Common myeloid progenitor, CD34-positive (primary cell): ENCODE measurements around the gene WDR72. TPM values are rescaled to one million over a fixed set of nuclear protein-coding genes. Genes with fewer than 3 reads are reported as not detected.
A peak's percentile ranks its signal among the peaks of the same experiment; 100 is the strongest.

Source experiments
- CTCF ChIA-PET: fragments of 350-600 bp; sonication (Branson Sonifier 250); formaldehyde crosslinking; loops from one replicate; lab custom pipeline; 2021; ENCODE audit warnings: antibody characterized with exemption; lab: Charles Lee
- POLR2A ChIA-PET: fragments of 350-600 bp; sonication (Branson Sonifier 250); formaldehyde crosslinking; loops from one replicate; lab custom pipeline; 2021; ENCODE audit warnings: antibody characterized with exemption; lab: Charles Lee
- DNase-seq, 3 donors: peaks; one replicate each; pipeline versions ENCODE4 v3.0.0 to v3.0.0-alpha.2; 2013
- H3K27ac ChIP-seq, 2 experiments: 1 replicate in 1 of 2; 2 replicates in 1 of 2; pipeline ENCODE4 v1.7.0; 2013; ENCODE audit warnings: inconsistent platforms in 2 of 2, low read length in 2 of 2, mild to moderate bottlenecking in 2 of 2, low read depth in 1 of 2, moderate library complexity in 1 of 2; ENCODE audit not compliant: severe bottlenecking in 2 of 2, insufficient read depth in 1 of 2, poor library complexity in 1 of 2
- H3K27me3 ChIP-seq, 5 experiments: replicated peaks in 2 of 5; 1 replicate in 3 of 5; 2 replicates in 2 of 5; pipeline versions ENCODE4 v1.6.1 to v1.7.0; 2013; ENCODE audit warnings: low read length in 4 of 5, mild to moderate bottlenecking in 2 of 5, moderate library complexity in 2 of 5, inconsistent platforms in 1 of 5; ENCODE audit not compliant: insufficient read depth in 5 of 5, control insufficient read depth in 4 of 5
- H3K36me3 ChIP-seq, 4 experiments: 1 replicate in 2 of 4; 2 replicates in 2 of 4; pipeline versions ENCODE4 v1.6.1 to v1.7.0; 2013; ENCODE audit warnings: low read length in 3 of 4, control low read depth in 1 of 4, mild to moderate bottlenecking in 1 of 4; ENCODE audit not compliant: control insufficient read depth in 4 of 4, insufficient read depth in 4 of 4
- H3K4me1 ChIP-seq, 4 experiments: 1 replicate in 3 of 4; 2 replicates in 1 of 4; pipeline versions ENCODE4 v1.6.1 to v1.7.1; 2013; ENCODE audit warnings: low read length in 3 of 4, mild to moderate bottlenecking in 3 of 4, control low read depth in 1 of 4, inconsistent platforms in 1 of 4, moderate library complexity in 1 of 4; ENCODE audit not compliant: control insufficient read depth in 4 of 4, insufficient read depth in 4 of 4; ENCODE audit errors: control extremely low read depth in 1 of 4
- H3K4me3 ChIP-seq, 7 experiments: 1 replicate in 4 of 7; 2 replicates in 3 of 7; pipeline versions ENCODE4 v1.5.1 to v1.7.0; 2013; ENCODE audit warnings: mild to moderate bottlenecking in 7 of 7, low read length in 6 of 7, moderate library complexity in 6 of 7, inconsistent platforms in 2 of 7, low read depth in 2 of 7, control low read depth in 1 of 7; ENCODE audit not compliant: insufficient read depth in 4 of 7, control insufficient read depth in 1 of 7; ENCODE audit errors: extremely low read depth in 1 of 7
- H3K9me3 ChIP-seq, 5 experiments: 1 replicate in 4 of 5; 2 replicates in 1 of 5; pipeline versions ENCODE4 v1.6.1 to v1.7.1; 2013; ENCODE audit warnings: low read length in 4 of 5, mild to moderate bottlenecking in 2 of 5, inconsistent platforms in 1 of 5, low read depth in 1 of 5, moderate library complexity in 1 of 5; ENCODE audit not compliant: control insufficient read depth in 4 of 5, insufficient read depth in 2 of 5; ENCODE audit errors: control extremely low read depth in 1 of 5
- WGBS: methylation state at CpG from one replicate; pipeline ENCODE4 v1.1.5; 2013; ENCODE audit not compliant: insufficient coverage; 5-methylcytosine and 5-hydroxymethylcytosine counted together
- polyA plus RNA-seq: library from polyadenylated mRNA; unstranded; fragments of 120-200 nt; gene quantifications from one replicate; pipeline ENCODE4 v1.2.1, GENCODE V29; 2013

The WDR72 gene
- 0.05 TPM for polyA plus RNA-seq

- under 1% methylated on average over 15 of the region's 45 CpGs for WGBS
- peaks cover 0 to 9% (median 8%) of the 10 kb centered on the region in 4 experiments for H3K4me1 ChIP-seq
- no peaks in the 10 kb centered on the region for H3K36me3 ChIP-seq
- POLR2A ChIA-PET, result interaction anchor here (1.1 kb wide), 1 partner anchor 23 kb away, joined by 3 read pairs; no protein-coding TSS in a partner anchor
- CTCF ChIA-PET, result interaction anchor here (1.0 kb wide), 1 partner anchor 9 kb away, joined by 3 read pairs; no protein-coding TSS in a partner anchor
- DNase-seq, result peak in 2 of 3 donors; percentile 32 to 61
- H3K27ac ChIP-seq, result no peak within 1 kb of the TSS
- peak within 1 kb of the TSS in 6 of 7 experiments; percentile 42 to 76 (median 55) for H3K4me3 ChIP-seq
- no peaks in the 10 kb centered on the region for H3K9me3 ChIP-seq
- peaks cover 0 to 21% (median 10%) of the 10 kb centered on the region in 5 experiments for H3K27me3 ChIP-seq
Observed at GRCh38 chr15:53759411-53759931, at the start of gene WDR72. TSS of gene WDR72 (minus strand) at chr15:53759663. CDS start at chr15:53733149, 26,514 bp downstream.

GRCh38 chr15:53808058-53808706 lies 48.7 kb upstream of the WDR72 start:
- 71% methylated on average over 4 of the region's 5 CpGs for WGBS
- H3K4me1 ChIP-seq, result no peaks in the 10 kb centered on the region
- CTCF ChIA-PET, result interaction anchor here (0.6 to 1.5 kb wide), 2 partner anchors 1359 to 1473 kb away, joined by 3 to 4 read pairs; no protein-coding TSS in a partner anchor

GRCh38 chr15:53807501-53807900 lies 48.0 kb upstream of the WDR72 start:
- 100% methylated on average over 1 of the region's 1 CpG for WGBS
- H3K9me3 ChIP-seq, result no peaks in the 10 kb centered on the region
- CTCF ChIA-PET, result interaction anchor here (1.5 kb wide), 1 partner anchor 1360 kb away, joined by 4 read pairs; no protein-coding TSS in a partner anchor
- no peaks in the 10 kb centered on the region for H3K4me1 ChIP-seq
- POLR2A ChIA-PET, result no interaction called here
- no peak overlapping the region for H3K27ac ChIP-seq
- peaks cover 0 to 2% (median 0%) of the 10 kb centered on the region in 5 experiments for H3K27me3 ChIP-seq
- no peak for DNase-seq
- no peak overlapping the region for H3K4me3 ChIP-seq
- no peaks in the 10 kb centered on the region for H3K36me3 ChIP-seq

More at GRCh38 chr15:53808058-53808706, 48.7 kb upstream of the WDR72 start:
- peak in 2 of 3 donors; percentile 8 to 22 for DNase-seq
- no peak overlapping the region for H3K27ac ChIP-seq
- peaks cover 0 to 1% (median 0%) of the 10 kb centered on the region in 5 experiments for H3K27me3 ChIP-seq
- no peaks in the 10 kb centered on the region for H3K36me3 ChIP-seq
- no peaks in the 10 kb centered on the region for H3K9me3 ChIP-seq
- POLR2A ChIA-PET, result no interaction called here
- no peak overlapping the region for H3K4me3 ChIP-seq

GRCh38 chr15:53802672-53803071 lies 43.2 kb upstream of the WDR72 start:
- H3K27ac ChIP-seq, result no peak overlapping the region
- H3K36me3 ChIP-seq, result no peaks in the 10 kb centered on the region
- ChIA-PET CTCF (no interaction called here), POLR2A (no interaction called here)
- no peaks in the 10 kb centered on the region for H3K9me3 ChIP-seq
- H3K4me1 ChIP-seq, result no peaks in the 10 kb centered on the region
- 0% methylated on average over 1 of the region's 2 CpGs for WGBS
- H3K27me3 ChIP-seq, result peaks cover 0 to 2% (median 0%) of the 10 kb centered on the region in 5 experiments
- no peak for DNase-seq
- no peak overlapping the region for H3K4me3 ChIP-seq

- no peaks in the 10 kb centered on the region for H3K36me3 ChIP-seq
- peaks cover 0 to 4% (median 0%) of the 10 kb centered on the region in 5 experiments for H3K27me3 ChIP-seq
- no peak overlapping the region for H3K27ac ChIP-seq
- H3K4me1 ChIP-seq, result no peaks in the 10 kb centered on the region
- no peak for DNase-seq
- H3K9me3 ChIP-seq, result no peaks in the 10 kb centered on the region
- H3K4me3 ChIP-seq, result no peak overlapping the region
- POLR2A ChIA-PET, result no interaction called here
- CTCF ChIA-PET, result no interaction called here
- 92% methylated on average over 5 of the region's 9 CpGs for WGBS
Observed at GRCh38 chr15:53791581-53791980, 32.1 kb upstream of the WDR72 start.

GRCh38 chr15:53789654-53790375 lies 30.4 kb upstream of the WDR72 start:
- no CpG with 5 or more reads among the region's 2 CpGs for WGBS

More at GRCh38 chr15:53789654-53790375, 30.4 kb upstream of the WDR72 start:
- no peaks in the 10 kb centered on the region for H3K4me1 ChIP-seq
- no peaks in the 10 kb centered on the region for H3K9me3 ChIP-seq
- no peak overlapping the region for H3K4me3 ChIP-seq
- no peak for DNase-seq
- CTCF ChIA-PET, result no interaction called here
- peaks cover 0 to 4% (median 0%) of the 10 kb centered on the region in 5 experiments for H3K27me3 ChIP-seq
- H3K27ac ChIP-seq, result no peak overlapping the region
- H3K36me3 ChIP-seq, result no peaks in the 10 kb centered on the region
- POLR2A ChIA-PET, result no interaction called here
